GM18498 (cell line): Measurements from ENCODE around the gene GOLGA5.
"Not testable (repeated sequence)": the region's sequence is repeated elsewhere in the genome, so short reads cannot be mapped to it uniquely, and the experiment has no call there.

Experiments used
- ATAC-seq: cut with Tn5 transposase; IDR thresholded peaks from one replicate; pipeline ENCODE4 v1.9.1; 2021; ENCODE audit warnings: mild to moderate bottlenecking, moderate library complexity; ENCODE audit not compliant: unreplicated experiment

The GOLGA5 gene

GRCh38 chr14:92819680-92820535 is 25.8 kb downstream of the GOLGA5 start:
- ATAC-seq, result not testable (repeated sequence)

- ATAC-seq, result not testable (repeated sequence)
Measured at GRCh38 chr14:92820536-92820840, 26.4 kb downstream of the GOLGA5 start.

GRCh38 chr14:92830902-92831301 is 36.8 kb downstream of the GOLGA5 start:
- no peak for ATAC-seq

GRCh38 chr14:92832137-92832700 is 38.1 kb downstream of the GOLGA5 start:
- no peak for ATAC-seq

- no peak for ATAC-seq
Measured at GRCh38 chr14:92841930-92842329, 47.8 kb downstream of the GOLGA5 start.

GRCh38 chr14:92844204-92844603 is 50.1 kb downstream of the GOLGA5 start:
- no peak for ATAC-seq

GRCh38 chr14:92846162-92846897 is 52.2 kb downstream of the GOLGA5 start:
- peak; percentile 93 for ATAC-seq

GRCh38 chr14:92847278-92847677 is 53.2 kb downstream of the GOLGA5 start:
- ATAC-seq, result no peak

GRCh38 chr14:92847749-92848148 is 53.6 kb downstream of the GOLGA5 start:
- ATAC-seq, result no peak

GRCh38 chr14:92848887-92849286 is 54.8 kb downstream of the GOLGA5 start:
- no peak for ATAC-seq

- no peak for ATAC-seq
Measured at GRCh38 chr14:92850492-92850891, 56.4 kb downstream of the GOLGA5 start.

- ATAC-seq, result not testable (repeated sequence)
Measured at GRCh38 chr14:92853136-92853535, 59.0 kb downstream of the GOLGA5 start.

GRCh38 chr14:92860049-92860840 is 66.1 kb downstream of the GOLGA5 start:
- no peak for ATAC-seq

GRCh38 chr14:92861856-92862745 is 68.0 kb downstream of the GOLGA5 start:
- no peak for ATAC-seq

GRCh38 chr14:92863286-92864080 is 69.4 kb downstream of the GOLGA5 start:
- ATAC-seq, result no peak

- ATAC-seq, result no peak
Measured at GRCh38 chr14:92865674-92866073, 71.6 kb downstream of the GOLGA5 start.

- no peak for ATAC-seq
Measured at GRCh38 chr14:92866181-92866752, 72.2 kb downstream of the GOLGA5 start.

GRCh38 chr14:92866901-92867865 is 73.1 kb downstream of the GOLGA5 start:
- ATAC-seq, result no peak
